Tibial artery (tissue), 4 donors: ENCODE data around the gene VAV2.
A peak's percentile ranks its signal among the peaks of the same experiment; 100 is the strongest.

Experiments used
- DNase-seq, 2 donors: peaks; one replicate each; pipeline ENCODE4 v3.0.0-alpha.2; 2019
- H3K27ac ChIP-seq, 2 donors: fragments of 200-600 bp; sonication (generic) in 1 of 2; 1 replicate in 1 of 2; 2 replicates in 1 of 2; pipeline ENCODE4 v1.5.1; 2018 to 2019; ENCODE audit warnings: mild to moderate bottlenecking in 1 of 2
- H3K27me3 ChIP-seq, 2 donors: fragments of 200-600 bp; sonication (generic) in 1 of 2; one replicate each; pipeline versions ENCODE4 v1.5.1 to v1.6.0; 2016 to 2019
- H3K36me3 ChIP-seq, 3 donors: fragments of 200-600 bp; sonication (generic) in 2 of 3; one replicate each; pipeline ENCODE4 v1.5.1; 2016 to 2019; ENCODE audit warnings: mild to moderate bottlenecking in 2 of 3
- H3K4me1 ChIP-seq, 4 donors: fragments of 200-600 bp; sonication (generic) in 2 of 4; 1 replicate in 3 of 4; 2 replicates in 1 of 4; pipeline ENCODE4 v1.5.1; 2016 to 2019
- H3K4me3 ChIP-seq, 2 donors: fragments of 200-600 bp; sonication (generic) in 1 of 2; 1 replicate in 1 of 2; 2 replicates in 1 of 2; pipeline ENCODE4 v1.5.1; 2018 to 2019; ENCODE audit warnings: mild to moderate bottlenecking in 2 of 2
- H3K9me3 ChIP-seq, 3 donors: fragments of 200-600 bp; sonication (generic) in 1 of 3; one replicate each; pipeline ENCODE4 v1.5.1; 2016 to 2019
- intact Hi-C: fragments of 100-400 bp; cut with DNase I; formaldehyde crosslinking; loops from one replicate; pipeline ENCODE4 v1.15.0; 2023; ENCODE audit warnings: low total_unique reads
- TF ChIP-seq, protein P1 (sequence below), 2 experiments: fragments of 200-600 bp in 1 of 2; fragments of 450-650 bp in 1 of 2; IDR thresholded peaks; one replicate each; pipeline ENCODE4 v1.5.1; 2017 to 2019; ENCODE audit warnings: antibody characterized with exemption in 2 of 2, mild to moderate bottlenecking in 1 of 2, moderate library complexity in 1 of 2

VAV2 gene

DNA sequence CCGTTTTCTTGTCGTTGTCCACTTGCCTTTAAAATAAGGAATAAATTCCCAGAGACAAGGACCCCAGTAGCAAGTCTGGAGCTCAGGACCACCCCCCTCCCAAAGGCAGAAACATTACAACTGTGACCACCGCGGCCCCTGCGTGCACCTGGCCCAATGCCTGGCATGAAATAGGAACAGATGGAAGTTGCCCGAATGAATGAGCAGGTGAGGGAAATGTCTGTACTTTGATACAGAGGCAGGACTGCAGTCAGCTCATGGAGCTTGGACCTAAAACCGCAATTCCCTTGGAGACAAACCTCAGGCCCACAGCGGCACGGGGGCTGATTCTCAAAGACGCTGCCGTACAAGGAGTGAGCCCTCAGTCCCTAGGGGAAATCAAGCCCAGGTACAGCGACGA, 198.7 kb downstream of the VAV2 start:
- Histone ChIP-seq H3K27ac (no peak overlapping the region), H3K9me3 (no peaks in the 10 kb centered on the region), H3K4me1 (peaks cover 0 to 8% (median 3%) of the 10 kb centered on the region in 4 donors), H3K27me3 (no peaks in the 10 kb centered on the region), H3K4me3 (no peak overlapping the region), H3K36me3 (peaks cover 0 to 30% (median 29%) of the 10 kb centered on the region in 3 donors)
- DNase-seq = no peak
- TF ChIP-seq, protein P1, sequence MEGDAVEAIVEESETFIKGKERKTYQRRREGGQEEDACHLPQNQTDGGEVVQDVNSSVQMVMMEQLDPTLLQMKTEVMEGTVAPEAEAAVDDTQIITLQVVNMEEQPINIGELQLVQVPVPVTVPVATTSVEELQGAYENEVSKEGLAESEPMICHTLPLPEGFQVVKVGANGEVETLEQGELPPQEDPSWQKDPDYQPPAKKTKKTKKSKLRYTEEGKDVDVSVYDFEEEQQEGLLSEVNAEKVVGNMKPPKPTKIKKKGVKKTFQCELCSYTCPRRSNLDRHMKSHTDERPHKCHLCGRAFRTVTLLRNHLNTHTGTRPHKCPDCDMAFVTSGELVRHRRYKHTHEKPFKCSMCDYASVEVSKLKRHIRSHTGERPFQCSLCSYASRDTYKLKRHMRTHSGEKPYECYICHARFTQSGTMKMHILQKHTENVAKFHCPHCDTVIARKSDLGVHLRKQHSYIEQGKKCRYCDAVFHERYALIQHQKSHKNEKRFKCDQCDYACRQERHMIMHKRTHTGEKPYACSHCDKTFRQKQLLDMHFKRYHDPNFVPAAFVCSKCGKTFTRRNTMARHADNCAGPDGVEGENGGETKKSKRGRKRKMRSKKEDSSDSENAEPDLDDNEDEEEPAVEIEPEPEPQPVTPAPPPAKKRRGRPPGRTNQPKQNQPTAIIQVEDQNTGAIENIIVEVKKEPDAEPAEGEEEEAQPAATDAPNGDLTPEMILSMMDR (IDR thresholded peaks at IDR 0.05) = no peak
- intact Hi-C loops = loop anchor here (2.0 kb wide), 1 partner anchor 201 kb away; no protein-coding TSS in a partner anchor

DNA sequence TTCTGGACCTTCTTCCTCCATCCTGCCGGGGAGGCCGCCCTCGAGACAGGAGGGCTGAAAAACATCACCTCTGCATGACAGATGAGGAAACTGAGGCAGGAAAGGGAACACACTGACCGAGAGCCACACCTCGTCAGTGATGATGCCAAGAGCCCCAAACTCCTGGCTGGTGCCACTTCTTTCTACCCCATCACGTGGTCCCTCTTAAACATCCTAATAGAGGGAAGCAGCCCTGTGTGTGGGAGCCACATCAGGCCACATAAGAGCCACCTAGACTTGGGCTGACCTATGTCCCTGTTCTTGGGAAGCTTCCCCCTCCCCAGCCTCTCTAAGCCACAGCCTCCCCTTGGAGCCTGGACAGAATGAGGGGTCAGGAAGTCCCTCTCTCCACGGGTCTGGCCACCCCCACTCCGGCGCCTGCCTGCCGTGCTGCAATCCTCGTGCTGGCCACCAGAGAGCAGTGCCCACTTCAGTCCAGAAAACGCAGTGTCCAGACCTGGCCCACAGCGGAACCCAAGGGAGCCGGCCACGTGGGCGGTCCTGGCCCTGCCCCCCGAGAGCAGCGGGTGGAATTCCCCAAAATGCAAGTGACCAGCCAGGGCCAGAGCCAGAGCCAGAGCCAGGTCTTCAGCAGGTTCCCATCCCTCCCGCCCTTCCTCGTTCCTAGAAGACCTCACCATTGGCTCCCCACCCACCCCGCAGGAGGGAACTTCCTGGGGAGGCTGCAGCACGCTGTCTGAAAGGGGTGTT, 199.2 kb downstream of the VAV2 start:
- Histone ChIP-seq H3K27ac (no peak overlapping the region), H3K4me3 (no peak overlapping the region), H3K27me3 (no peaks in the 10 kb centered on the region), H3K36me3 (peaks cover 0 to 30% (median 29%) of the 10 kb centered on the region in 3 donors), H3K4me1 (peaks cover 0 to 10% (median 3%) of the 10 kb centered on the region in 4 donors), H3K9me3 (no peaks in the 10 kb centered on the region)
- peak; percentile 72 to 87 for DNase-seq
- TF ChIP-seq, protein P1 (IDR thresholded peaks at IDR 0.05) = peak; percentile 95 to 96
- intact Hi-C loops = loop anchor here (2.0 kb wide), 1 partner anchor 202 kb away; no protein-coding TSS in a partner anchor

DNA sequence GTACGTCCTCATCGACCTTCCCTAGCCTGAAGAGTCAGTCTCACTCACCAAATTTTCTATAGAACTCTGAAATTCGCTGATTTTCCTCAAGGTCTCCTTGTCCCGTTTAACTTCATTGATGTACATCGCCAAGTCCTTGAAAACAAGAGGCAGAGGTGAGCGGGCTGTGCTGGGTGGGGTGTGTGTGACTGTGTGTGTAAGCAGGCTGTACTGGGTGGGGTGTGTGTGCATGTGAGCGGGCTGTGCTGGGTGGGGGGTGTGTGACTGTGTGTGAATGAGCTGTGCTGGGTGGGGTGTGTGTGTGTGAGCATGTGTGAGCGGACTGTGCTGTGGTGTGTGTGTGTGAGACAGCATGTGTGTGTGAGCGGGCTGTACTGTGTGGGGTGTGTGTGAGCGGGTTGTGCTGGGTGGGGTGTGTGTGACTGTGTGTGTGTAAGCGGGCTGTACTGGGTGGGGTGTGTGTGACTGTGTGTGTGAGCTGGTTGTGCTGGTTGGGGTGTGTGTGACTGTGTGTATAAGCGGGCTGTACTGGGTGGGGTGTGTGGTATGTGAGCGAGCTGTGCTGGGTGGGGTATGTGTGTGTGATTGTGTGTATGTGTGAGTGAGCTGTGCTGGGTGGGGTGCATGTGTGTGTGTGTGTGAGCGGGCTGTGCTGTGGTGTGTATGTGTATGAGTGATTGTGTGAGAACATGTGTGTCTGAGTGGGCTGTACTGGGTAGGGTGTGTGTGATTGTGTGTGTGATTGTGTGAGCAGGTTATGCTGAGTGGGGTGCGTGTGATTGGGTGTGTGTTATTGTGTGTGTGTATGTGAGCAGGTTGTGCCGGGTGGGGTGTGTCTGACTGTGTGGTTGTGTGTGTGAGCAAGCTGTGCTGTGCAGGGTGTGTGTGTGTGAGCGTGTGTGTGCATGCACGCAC, 200.1 kb downstream of the VAV2 start:
- no peak for DNase-seq
- H3K4me1 ChIP-seq = peaks cover 0 to 14% (median 3%) of the 10 kb centered on the region in 4 donors
- no peak overlapping the region for H3K4me3 ChIP-seq
- no peaks in the 10 kb centered on the region for H3K27me3 ChIP-seq
- H3K9me3 ChIP-seq = no peaks in the 10 kb centered on the region
- peaks cover 0 to 30% (median 29%) of the 10 kb centered on the region in 3 donors for H3K36me3 ChIP-seq
- intact Hi-C loops = loop anchor here (2.0 kb wide), 1 partner anchor 203 kb away; no protein-coding TSS in a partner anchor
- no peak overlapping the region for H3K27ac ChIP-seq
- TF ChIP-seq, protein P1 (IDR thresholded peaks at IDR 0.05) = no peak

DNA sequence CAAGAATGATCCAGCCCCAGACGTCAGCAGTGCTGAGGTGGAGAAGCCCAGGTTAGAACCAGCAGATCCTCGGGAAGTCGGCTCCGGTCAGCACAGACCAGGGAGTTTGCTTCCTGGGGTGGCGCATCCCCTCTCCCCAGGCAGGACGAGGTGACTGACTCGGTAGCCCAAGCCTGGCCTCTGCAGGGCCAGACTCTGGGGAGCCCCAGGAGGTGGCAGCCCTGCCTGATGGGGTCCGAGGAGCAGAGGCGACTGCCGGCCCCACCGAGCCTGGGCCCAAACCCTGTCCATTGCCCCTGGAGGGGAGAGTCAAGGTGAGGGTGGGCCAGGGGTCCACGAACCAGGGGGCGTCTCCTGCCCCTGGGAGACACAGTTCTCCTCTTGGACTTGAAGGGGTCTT, 201.1 kb downstream of the VAV2 start:
- Histone ChIP-seq H3K4me1 (peaks cover 0 to 14% (median 3%) of the 10 kb centered on the region in 4 donors), H3K27me3 (no peaks in the 10 kb centered on the region), H3K9me3 (no peaks in the 10 kb centered on the region), H3K4me3 (no peak overlapping the region), H3K36me3 (peaks cover 0 to 33% (median 30%) of the 10 kb centered on the region in 3 donors), H3K27ac (no peak overlapping the region)
- TF ChIP-seq, protein P1 (IDR thresholded peaks at IDR 0.05) = no peak
- intact Hi-C loops = no loop called here
- DNase-seq = no peak

DNA sequence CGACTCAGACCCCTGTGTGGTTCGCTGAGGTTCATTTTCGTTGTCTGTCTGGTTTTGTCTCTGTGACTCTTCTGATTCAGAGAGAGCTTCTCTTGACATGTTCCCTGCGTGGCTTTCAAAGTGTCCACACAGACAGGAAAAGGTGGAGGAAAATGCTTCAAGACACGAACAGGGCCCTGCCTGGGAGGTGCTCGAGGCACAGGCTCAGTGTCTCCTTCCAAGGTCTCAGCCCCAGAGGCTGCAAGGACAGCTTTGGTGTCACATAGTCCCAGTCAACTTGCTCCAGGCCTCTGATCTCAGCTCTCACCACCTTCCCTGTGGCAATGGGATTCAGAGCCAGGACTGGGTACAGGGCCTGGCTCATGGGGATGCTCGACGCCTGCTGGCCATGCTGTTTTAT, 202.3 kb downstream of the VAV2 start:
- peaks cover 0 to 30% (median 30%) of the 10 kb centered on the region in 3 donors for H3K36me3 ChIP-seq
- no peaks in the 10 kb centered on the region for H3K9me3 ChIP-seq
- no peak overlapping the region for H3K27ac ChIP-seq
- TF ChIP-seq, protein P1 (IDR thresholded peaks at IDR 0.05) = no peak
- intact Hi-C loops = no loop called here
- H3K4me3 ChIP-seq = no peak overlapping the region
- DNase-seq = no peak
- peaks cover 0 to 14% (median 3%) of the 10 kb centered on the region in 4 donors for H3K4me1 ChIP-seq
- H3K27me3 ChIP-seq = no peaks in the 10 kb centered on the region
